Measurements from ENCODE around the gene MED4.
A peak's percentile ranks its signal among the peaks of the same experiment; 100 is the strongest.
"Not testable (repeated sequence)": the region's sequence is repeated elsewhere in the genome, so short reads cannot be mapped to it uniquely, and the experiment has no call there.

The MED4 gene

GRCh38 chr13:48093588-48093987 lies 1.3 kb downstream of the MED4 start:
- DNase-seq: no peak

DNA sequence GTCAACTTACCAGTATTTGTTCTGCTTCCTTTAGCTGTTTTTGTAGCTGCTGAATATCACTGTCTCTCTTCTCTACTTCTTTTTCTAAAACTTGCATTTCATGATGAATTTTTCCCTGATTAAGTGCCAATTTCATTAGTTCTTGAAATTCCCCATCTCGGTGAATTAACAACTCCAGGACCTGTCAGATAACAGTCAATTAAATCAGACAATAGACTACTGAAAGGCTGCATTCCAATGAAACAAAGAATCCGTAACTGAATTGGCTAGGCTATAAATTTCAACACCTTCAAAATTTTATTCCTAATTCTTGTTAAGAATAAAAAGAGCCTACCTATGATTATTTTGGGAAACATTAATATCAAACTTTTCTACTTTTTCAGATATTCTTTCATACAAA lies 8.6 kb downstream of the MED4 start:
- no peak for DNase-seq

- no peak for DNase-seq
Observed at GRCh38 chr13:48081739-48082138, 13.2 kb downstream of the MED4 start.

GRCh38 chr13:48078251-48078656 lies 16.6 kb downstream of the MED4 start:
- DNase-seq: no peak

- DNase-seq: no peak
Observed at GRCh38 chr13:48074006-48074405, 20.9 kb downstream of the MED4 start.

- no peak for DNase-seq
Observed at GRCh38 chr13:48072787-48073186, 22.1 kb downstream of the MED4 start.

DNA sequence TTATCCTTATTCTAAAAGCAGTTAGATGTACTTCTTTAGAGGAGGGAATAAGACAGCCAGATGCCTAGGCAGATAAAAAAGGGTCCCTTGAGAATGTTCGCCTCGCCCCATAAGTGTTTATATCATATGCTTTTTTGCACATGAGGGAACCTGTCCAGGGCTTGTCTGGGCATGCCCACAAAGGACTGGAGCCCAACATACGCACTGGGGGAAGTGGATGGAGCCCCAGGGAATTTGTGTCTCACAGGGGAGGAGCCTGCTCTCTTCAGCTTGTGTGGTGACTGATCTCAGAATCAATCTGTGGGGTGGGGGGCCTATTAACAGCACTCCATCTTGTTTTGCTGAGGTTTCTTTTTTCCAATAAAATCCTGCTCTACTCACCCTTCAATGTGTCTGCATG lies 22.6 kb downstream of the MED4 start:
- no peak for DNase-seq

DNA sequence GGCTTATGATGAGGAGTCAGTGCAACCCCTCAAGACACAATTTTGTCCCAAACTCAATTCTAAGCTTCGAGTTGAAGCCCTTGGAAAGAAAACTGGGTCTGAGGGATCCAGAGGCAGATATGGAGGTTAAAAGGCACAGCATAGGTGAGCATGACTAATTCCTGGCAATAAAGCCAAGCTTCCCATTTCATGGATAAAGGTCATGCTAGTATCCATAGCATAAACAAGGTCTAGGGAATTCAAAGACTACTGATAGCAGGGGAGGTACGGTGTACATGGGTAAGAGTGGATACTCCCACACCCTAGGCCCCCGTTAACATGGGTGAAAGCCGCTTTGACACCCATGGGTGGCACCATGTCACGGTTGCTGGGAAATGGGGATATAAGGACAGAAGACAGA lies 24.0 kb downstream of the MED4 start:
- DNase-seq: no peak

GRCh38 chr13:48069573-48069972 lies 25.3 kb downstream of the MED4 start:
- no peak for DNase-seq

GRCh38 chr13:48068952-48069351 lies 26.0 kb downstream of the MED4 start:
- no peak for DNase-seq

GRCh38 chr13:48068036-48068435 lies 26.9 kb downstream of the MED4 start:
- no peak for DNase-seq

- DNase-seq: no peak
Observed at GRCh38 chr13:48066310-48066989, 28.5 kb downstream of the MED4 start.

- DNase-seq: not testable (repeated sequence)
Observed at GRCh38 chr13:48059951-48060350, 35.0 kb downstream of the MED4 start.

- not testable (repeated sequence) for DNase-seq
Observed at GRCh38 chr13:48058536-48058935, 36.4 kb downstream of the MED4 start.

- no peak for DNase-seq
Observed at GRCh38 chr13:48055712-48056111, 39.2 kb downstream of the MED4 start.

DNA sequence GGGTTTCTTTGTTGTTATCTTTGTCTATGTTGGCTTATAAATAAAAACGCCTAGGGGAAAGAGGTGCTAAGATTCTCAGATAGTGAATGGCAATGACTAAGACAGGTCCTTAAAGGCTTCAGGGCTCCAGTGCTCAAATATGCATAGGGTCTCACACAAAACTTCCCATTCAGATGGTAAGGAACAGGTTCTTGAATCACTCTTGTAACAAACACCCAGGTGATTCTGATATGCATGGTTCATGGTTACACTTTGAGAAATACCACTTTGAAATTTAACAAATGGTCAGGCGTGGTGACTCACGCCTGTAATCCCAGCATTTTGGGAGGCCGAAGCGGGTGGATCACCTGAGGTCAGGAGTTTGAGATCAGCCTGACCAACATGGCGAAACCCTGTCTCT lies 40.3 kb downstream of the MED4 start:
- DNase-seq: no peak

DNA sequence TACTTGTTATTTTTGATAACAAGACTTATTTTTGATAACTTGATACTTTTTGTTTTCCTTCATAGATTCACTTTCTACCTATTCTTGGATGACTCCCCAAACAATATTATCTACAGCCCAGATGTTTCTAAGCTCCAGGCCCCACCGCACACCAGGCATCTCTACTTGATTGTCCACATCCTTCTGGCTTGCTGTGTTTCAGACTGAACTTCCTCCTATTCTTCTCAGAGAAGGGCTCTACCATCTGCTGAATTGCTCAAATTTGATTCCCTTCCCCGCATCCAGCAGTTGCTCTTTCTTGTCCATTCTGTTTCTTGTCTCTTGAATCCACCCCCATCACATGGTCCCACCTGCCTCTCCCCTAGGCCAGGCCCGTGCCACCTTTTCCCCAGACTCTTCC lies 44.4 kb downstream of the MED4 start:
- DNase-seq: no peak

GRCh38 chr13:48043789-48044503 lies 51.0 kb downstream of the MED4 start:
- no peak for DNase-seq

DNA sequence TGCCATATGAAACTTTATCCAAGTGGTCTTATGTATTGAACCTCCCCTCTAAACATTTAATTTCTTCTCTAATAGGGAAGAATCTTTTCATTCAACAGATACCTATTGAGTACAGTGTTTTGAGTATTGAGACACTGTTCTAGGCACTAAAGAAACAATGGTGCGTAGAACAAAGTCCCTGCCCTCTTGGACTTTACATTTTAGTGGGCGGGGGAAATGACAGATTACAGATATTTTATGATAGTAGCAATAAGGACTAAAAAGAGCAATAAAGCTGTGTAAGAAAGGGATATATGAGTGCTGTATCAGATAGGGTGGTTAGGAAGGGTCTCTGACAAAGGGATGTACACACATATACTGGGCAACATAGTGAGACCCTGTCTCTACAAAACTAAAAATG lies 52.0 kb downstream of the MED4 start:
- DNase-seq: no peak

- DNase-seq: no peak
Observed at GRCh38 chr13:48040896-48041295, 54.0 kb downstream of the MED4 start.

DNA sequence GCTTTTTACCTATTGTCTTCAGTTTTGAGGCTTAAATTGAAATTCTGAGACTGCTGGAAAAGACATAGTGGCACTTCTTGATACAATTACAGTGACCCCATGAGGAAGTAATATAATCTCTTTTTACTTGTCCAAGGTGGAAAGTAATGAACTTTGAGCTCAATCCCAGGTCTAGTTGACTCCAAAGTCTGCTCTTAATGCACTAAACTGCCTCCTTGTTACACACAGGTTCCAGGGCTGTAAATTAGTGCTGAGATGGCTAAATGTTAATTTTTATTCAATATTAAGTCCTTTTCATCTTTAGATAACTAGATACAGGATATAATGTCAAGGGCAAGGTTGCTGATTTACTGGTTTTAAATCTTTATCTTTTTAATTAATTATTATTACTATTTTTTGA lies 54.9 kb downstream of the MED4 start:
- no peak for DNase-seq

DNA sequence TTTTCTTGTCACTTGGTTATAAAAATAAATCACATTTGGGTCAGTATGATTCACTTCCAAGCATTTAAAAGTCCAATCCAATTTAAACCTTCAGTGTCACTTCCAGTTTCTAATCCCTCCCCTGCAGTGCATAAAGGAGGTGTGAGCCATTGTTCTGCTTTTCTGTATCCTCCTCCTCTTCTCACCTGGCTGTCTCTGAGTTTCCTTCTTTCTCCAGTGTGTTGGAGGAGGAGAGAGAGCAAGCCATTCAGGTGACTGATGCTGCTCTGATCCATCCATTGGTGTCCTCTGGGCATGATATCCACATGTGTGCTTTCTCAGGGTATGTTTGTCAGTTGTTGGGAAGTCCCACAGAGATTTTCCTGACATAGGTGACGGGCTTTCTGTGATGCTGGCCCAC lies 56.1 kb downstream of the MED4 start:
- no peak for DNase-seq

- peak; percentile 86 for DNase-seq
Observed at GRCh38 chr13:48037346-48038173, 57.3 kb downstream of the MED4 start, which contains the start of gene NUDT15. Gene NUDT15, plus strand, starts transcription at chr13:48037726. Its CDS starts 21 bp downstream, at chr13:48037747.

DNA sequence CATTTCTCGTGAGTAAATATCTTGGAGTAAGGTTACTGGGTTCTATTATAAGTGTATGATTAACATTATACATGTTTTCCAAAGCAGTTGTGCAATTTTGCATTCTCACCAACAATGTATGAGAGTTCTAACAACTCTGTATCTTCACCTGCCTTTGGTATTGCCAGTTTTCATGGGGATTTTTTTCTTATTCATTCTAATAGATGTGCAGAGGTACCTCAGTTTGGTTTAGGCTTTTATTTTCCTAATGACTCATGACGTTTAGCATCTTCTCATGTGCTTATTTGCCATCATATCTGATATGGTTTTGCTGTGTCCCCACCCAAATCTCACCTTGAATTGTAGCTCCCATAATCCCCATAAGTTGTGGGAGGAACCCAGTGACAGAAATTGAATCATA lies 65.0 kb downstream of the MED4 start:
- no peak for DNase-seq

Data from NCI-H1694 (cell line).